VCaP (cell line): Measurements from ENCODE around the gene SPINK8.
"Not testable (repeated sequence)": the region's sequence is repeated elsewhere in the genome, so short reads cannot be mapped to it uniquely, and the experiment has no call there.

ENCODE experiments used
- H3K27ac ChIP-seq: fragments of 450-650 bp; 2 replicates; pipeline ENCODE4 v1.5.1; 2017
- TF ChIP-seq, protein P1 (sequence below): fragments of 450-650 bp; conservative IDR thresholded peaks from 2 replicates; pipeline ENCODE4 v1.5.1; 2017; ENCODE audit warnings: mild to moderate bottlenecking, moderate library complexity

SPINK8 gene

DNA sequence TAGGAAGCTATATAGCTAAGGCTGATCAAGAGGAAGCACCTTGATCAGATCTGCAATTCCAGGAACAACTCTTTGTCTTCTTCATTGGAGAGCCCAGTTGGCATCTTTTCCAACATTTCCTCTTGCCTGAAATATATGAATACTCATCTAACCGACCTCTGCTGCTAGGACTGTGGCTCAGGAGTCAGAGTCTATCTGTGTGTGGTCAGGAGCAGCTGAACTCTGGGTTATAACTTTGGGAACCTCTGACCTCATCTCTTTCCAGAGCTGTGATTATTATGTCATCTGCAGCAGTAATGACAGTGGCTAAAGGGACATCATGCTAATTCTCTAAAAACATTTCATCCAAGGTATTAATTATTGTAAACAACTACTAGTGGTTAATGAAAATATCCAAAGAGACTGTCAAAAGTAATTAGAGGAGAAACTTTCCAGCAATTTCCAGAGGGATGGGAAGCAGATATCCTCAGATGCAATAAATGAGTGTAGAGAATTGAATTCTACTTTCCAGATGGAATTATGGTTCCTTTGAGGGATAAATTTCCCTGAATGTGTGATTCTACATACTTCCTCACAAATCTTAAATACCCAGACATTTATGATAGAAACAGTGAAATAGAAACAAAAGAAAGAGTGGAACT, 11.5 kb upstream of the SPINK8 start:
- TF ChIP-seq, protein P1, sequence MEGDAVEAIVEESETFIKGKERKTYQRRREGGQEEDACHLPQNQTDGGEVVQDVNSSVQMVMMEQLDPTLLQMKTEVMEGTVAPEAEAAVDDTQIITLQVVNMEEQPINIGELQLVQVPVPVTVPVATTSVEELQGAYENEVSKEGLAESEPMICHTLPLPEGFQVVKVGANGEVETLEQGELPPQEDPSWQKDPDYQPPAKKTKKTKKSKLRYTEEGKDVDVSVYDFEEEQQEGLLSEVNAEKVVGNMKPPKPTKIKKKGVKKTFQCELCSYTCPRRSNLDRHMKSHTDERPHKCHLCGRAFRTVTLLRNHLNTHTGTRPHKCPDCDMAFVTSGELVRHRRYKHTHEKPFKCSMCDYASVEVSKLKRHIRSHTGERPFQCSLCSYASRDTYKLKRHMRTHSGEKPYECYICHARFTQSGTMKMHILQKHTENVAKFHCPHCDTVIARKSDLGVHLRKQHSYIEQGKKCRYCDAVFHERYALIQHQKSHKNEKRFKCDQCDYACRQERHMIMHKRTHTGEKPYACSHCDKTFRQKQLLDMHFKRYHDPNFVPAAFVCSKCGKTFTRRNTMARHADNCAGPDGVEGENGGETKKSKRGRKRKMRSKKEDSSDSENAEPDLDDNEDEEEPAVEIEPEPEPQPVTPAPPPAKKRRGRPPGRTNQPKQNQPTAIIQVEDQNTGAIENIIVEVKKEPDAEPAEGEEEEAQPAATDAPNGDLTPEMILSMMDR: no peak
- peak overlapping the region; percentile 2 for H3K27ac ChIP-seq

DNA sequence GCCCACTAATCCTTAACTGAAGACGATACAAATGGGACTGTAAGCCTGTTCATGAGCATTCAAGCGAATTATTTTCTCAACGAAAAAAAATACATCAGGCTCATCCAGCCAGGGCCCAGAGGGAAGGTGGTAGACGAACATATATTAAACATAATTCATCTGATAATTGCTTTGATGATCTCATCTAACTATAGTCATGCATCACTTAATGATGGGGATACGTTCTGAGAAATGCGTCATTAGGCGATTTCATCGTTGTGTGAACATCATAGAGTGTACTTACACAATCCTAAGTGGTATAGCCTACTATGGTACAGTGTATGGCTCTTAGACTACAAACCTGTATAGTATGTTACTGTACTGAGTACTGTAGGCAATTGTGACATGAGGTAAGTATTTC, 10.0 kb upstream of the SPINK8 start:
- H3K27ac ChIP-seq: no peak overlapping the region
- TF ChIP-seq, protein P1: no peak

DNA sequence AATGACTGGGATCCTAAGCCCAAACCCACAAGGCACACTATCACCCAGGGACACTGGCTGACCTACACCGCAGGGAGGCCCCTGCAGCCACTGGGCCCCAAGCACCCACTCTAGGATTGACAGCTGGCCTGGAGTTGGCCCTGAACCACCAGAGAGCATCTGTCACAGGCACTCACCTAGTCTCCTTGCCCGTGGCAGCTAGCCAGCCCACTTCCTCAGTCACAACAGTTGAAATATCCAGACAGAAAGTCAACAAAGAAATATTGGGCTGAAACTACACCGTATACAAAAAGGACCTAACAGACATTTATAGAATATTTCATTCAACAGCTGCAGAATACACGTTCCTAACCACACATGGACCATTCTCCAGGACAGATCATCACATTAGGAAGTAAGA, 5.2 kb upstream of the SPINK8 start:
- TF ChIP-seq, protein P1: no peak
- no peak overlapping the region for H3K27ac ChIP-seq

GRCh38 chr3:48337536-48337935, 4.1 kb upstream of the SPINK8 start:
- not testable (repeated sequence) for H3K27ac ChIP-seq

DNA sequence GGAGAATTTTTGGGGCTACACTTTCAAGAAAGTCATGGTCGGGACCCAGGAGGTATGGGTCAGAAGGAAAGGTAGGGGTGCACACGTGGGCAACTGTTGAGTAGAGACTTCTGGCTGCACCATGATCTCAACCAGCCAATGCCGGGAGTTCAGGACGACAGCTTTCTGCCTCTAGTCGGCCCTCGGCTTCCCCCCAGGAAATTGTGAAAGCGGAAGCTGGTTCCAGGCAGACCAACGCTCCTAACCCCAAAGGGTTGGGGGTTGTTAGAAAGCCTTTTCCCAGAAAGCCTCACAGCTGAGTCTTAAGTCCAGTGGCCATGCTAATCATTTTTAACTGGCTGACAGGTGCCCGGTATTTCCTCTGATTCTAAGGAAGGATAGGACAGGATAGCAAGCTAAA, 1.8 kb upstream of the SPINK8 start:
- not testable (repeated sequence) for H3K27ac ChIP-seq

DNA sequence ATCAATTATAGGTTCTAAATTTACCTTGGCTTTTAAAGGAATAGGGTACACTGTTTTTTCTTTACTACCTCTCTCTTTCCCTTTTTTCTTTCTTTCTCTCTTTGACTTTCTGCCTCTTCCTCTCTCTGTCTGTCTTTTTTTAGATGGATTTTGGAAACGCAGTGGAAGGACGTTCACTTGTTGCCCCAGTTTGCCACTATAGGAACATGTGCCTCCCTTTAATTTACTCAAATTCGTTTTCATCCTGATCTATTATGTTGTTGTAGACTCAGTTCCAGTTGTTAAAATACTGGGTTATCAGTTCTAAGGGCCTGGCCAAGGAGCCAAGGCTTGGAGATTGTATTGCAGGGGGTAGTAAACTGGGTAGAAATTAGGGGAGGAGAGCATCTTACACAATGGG, 1.1 kb upstream of the SPINK8 start:
- TF ChIP-seq, protein P1: no peak
- H3K27ac ChIP-seq: no peak overlapping the region

GRCh38 chr3:48331706-48332435, 1.6 kb downstream of the SPINK8 start:
- not testable (repeated sequence) for H3K27ac ChIP-seq

GRCh38 chr3:48320996-48321395, 12.5 kb downstream of the SPINK8 start:
- H3K27ac ChIP-seq: no peak overlapping the region
- TF ChIP-seq, protein P1: no peak

- TF ChIP-seq, protein P1: no peak
- H3K27ac ChIP-seq: 0 out of 2 replicates have a peak overlapping the region, but pooled peaks have one; percentile 18
These were observed 14.6 kb downstream of the SPINK8 start for GRCh38 chr3:48318713-48319468.
